BE2C (cell line): Measurements from ENCODE around the gene EIF3B.

ENCODE experiments used
- DNase-seq: peaks from one replicate; pipeline ENCODE4 v3.0.0-alpha.2; 2020
- H3K27me3 ChIP-seq: fragments of 250-450 bp; sonication (Bioruptor Pico); 2 replicates; pipeline ENCODE4 v1.5.1; 2020; ENCODE audit warnings: mild to moderate bottlenecking
- H3K36me3 ChIP-seq: fragments of 250-450 bp; sonication (Bioruptor Pico); 2 replicates; pipeline ENCODE4 v1.5.1; 2020; ENCODE audit warnings: mild to moderate bottlenecking
- H3K4me1 ChIP-seq: fragments of 250-450 bp; sonication (Bioruptor Pico); 2 replicates; pipeline ENCODE4 v1.5.1; 2020
- H3K4me3 ChIP-seq: 2 replicates; pipeline ENCODE4 v1.5.1; 2011; ENCODE audit warnings: low read depth, low read length
- H3K9me3 ChIP-seq: fragments of 250-450 bp; sonication (Bioruptor Pico); 2 replicates; pipeline ENCODE4 v1.5.1; 2020
- CTCF ChIP-seq: IDR thresholded peaks from 2 replicates; pipeline ENCODE4 v1.5.1; 2012; ENCODE audit warnings: mild to moderate bottlenecking, low read depth, low read length

The EIF3B gene

GRCh38 chr7:2417981-2418481 is 63.4 kb downstream of the EIF3B start:
- TF ChIP-seq CTCF, result no peak
- Histone ChIP-seq H3K4me1 (no peaks in the 10 kb centered on the region), H3K9me3 (no peaks in the 10 kb centered on the region), H3K27me3 (no peaks in the 10 kb centered on the region), H3K4me3 (no peak overlapping the region), H3K36me3 (no peaks in the 10 kb centered on the region)
- DNase-seq, result no peak

- no peak for DNase-seq
- Histone ChIP-seq H3K36me3 (no peaks in the 10 kb centered on the region), H3K9me3 (no peaks in the 10 kb centered on the region), H3K4me1 (no peaks in the 10 kb centered on the region), H3K4me3 (no peak overlapping the region), H3K27me3 (no peaks in the 10 kb centered on the region)
- TF ChIP-seq CTCF, result no peak
Measured at GRCh38 chr7:2420216-2420933, 65.7 kb downstream of the EIF3B start.

GRCh38 chr7:2421943-2422310 is 67.3 kb downstream of the EIF3B start:
- Histone ChIP-seq H3K4me1 (no peaks in the 10 kb centered on the region), H3K9me3 (no peaks in the 10 kb centered on the region), H3K36me3 (no peaks in the 10 kb centered on the region), H3K27me3 (no peaks in the 10 kb centered on the region), H3K4me3 (no peak overlapping the region)
- no peak for TF ChIP-seq CTCF
- no peak for DNase-seq

- no peak for DNase-seq
- Histone ChIP-seq H3K27me3 (no peaks in the 10 kb centered on the region), H3K4me1 (peaks cover 9% of the 10 kb centered on the region), H3K4me3 (no peak overlapping the region), H3K36me3 (no peaks in the 10 kb centered on the region), H3K9me3 (no peaks in the 10 kb centered on the region; the same call in 1 of the 2 replicates)
- TF ChIP-seq CTCF, result no peak
Measured at GRCh38 chr7:2425749-2426148, 71.1 kb downstream of the EIF3B start.
